Stimulated activated naive CD8-positive, alpha-beta T cell treated with anti-CD3 and anti-CD28 coated beads, Interleukin-15, Interleukin-2, amounts not matched to agents 100 ng/mL and 50 ng/mL, for 24 hours (primary cell): Measurements from ENCODE around the gene FAM210A.

Experiments used
- H3K27ac Mint-ChIP-seq: one replicate; pipeline ENCODE4 v1.8.0; 2021; ENCODE audit warnings: mild to moderate bottlenecking, mixed read lengths
- H3K27me3 Mint-ChIP-seq: one replicate; pipeline ENCODE4 v1.8.0; 2021; ENCODE audit warnings: mixed read lengths
- H3K36me3 Mint-ChIP-seq: one replicate; pipeline ENCODE4 v1.8.0; 2021; ENCODE audit warnings: low read depth, mixed read lengths
- H3K4me1 Mint-ChIP-seq: one replicate; pipeline ENCODE4 v1.8.0; 2021; ENCODE audit warnings: low read depth, mixed read lengths
- H3K4me3 Mint-ChIP-seq: one replicate; pipeline ENCODE4 v1.8.0; 2021; ENCODE audit warnings: mild to moderate bottlenecking, mixed read lengths
- H3K9me3 Mint-ChIP-seq: one replicate; pipeline ENCODE4 v1.8.0; 2021; ENCODE audit warnings: mixed read lengths

The FAM210A gene

DNA sequence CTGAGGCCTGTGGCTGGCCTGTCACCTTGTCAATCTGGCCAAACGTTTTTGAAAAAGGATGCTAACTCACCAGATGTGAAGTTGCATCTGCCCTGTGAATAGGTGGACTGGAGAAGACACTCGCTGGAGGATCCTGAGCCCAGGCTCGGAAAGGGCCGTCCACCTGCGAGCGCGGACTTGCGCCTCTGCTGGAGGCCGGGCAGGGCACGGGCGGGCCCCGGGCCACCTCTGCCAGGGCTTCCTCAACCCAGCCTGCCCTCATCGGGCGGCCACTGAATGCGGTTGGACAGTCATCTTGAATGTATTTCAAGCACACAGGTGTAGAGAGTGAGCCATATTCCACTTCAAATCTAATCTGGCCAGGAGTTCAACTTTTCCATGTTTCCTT lies 83.9 kb downstream of the FAM210A start:
- H3K27ac Mint-ChIP-seq = no peak overlapping the region
- no peaks in the 10 kb centered on the region for H3K4me1 Mint-ChIP-seq
- H3K4me3 Mint-ChIP-seq = no peak overlapping the region
- peaks cover 16% of the 10 kb centered on the region for H3K36me3 Mint-ChIP-seq
- no peaks in the 10 kb centered on the region for H3K27me3 Mint-ChIP-seq
- H3K9me3 Mint-ChIP-seq = no peaks in the 10 kb centered on the region

- no peaks in the 10 kb centered on the region for H3K9me3 Mint-ChIP-seq
- H3K4me3 Mint-ChIP-seq = no peak overlapping the region
- H3K36me3 Mint-ChIP-seq = peaks cover 16% of the 10 kb centered on the region
- no peaks in the 10 kb centered on the region for H3K27me3 Mint-ChIP-seq
- H3K4me1 Mint-ChIP-seq = no peaks in the 10 kb centered on the region
- no peak overlapping the region for H3K27ac Mint-ChIP-seq
Observed at GRCh38 chr18:13641551-13642439, 84.6 kb downstream of the FAM210A start.

- peaks cover 9% of the 10 kb centered on the region for H3K36me3 Mint-ChIP-seq
- H3K9me3 Mint-ChIP-seq = no peaks in the 10 kb centered on the region
- no peak overlapping the region for H3K4me3 Mint-ChIP-seq
- H3K27ac Mint-ChIP-seq = no peak overlapping the region
- H3K27me3 Mint-ChIP-seq = no peaks in the 10 kb centered on the region
- H3K4me1 Mint-ChIP-seq = no peaks in the 10 kb centered on the region
Observed at GRCh38 chr18:13640266-13640860, 86.0 kb downstream of the FAM210A start.

- no peak overlapping the region for H3K4me3 Mint-ChIP-seq
- H3K9me3 Mint-ChIP-seq = no peaks in the 10 kb centered on the region
- no peaks in the 10 kb centered on the region for H3K4me1 Mint-ChIP-seq
- H3K36me3 Mint-ChIP-seq = peaks cover 4% of the 10 kb centered on the region
- H3K27me3 Mint-ChIP-seq = no peaks in the 10 kb centered on the region
- no peak overlapping the region for H3K27ac Mint-ChIP-seq
Observed at GRCh38 chr18:13638719-13639595, 87.4 kb downstream of the FAM210A start.

- H3K27me3 Mint-ChIP-seq = no peaks in the 10 kb centered on the region
Observed at GRCh38 chr18:13635046-13635445, 91.3 kb downstream of the FAM210A start.

GRCh38 chr18:13633700-13634099 lies 92.7 kb downstream of the FAM210A start:
- H3K9me3 Mint-ChIP-seq = no peaks in the 10 kb centered on the region
- no peak overlapping the region for H3K4me3 Mint-ChIP-seq
- H3K36me3 Mint-ChIP-seq = no peaks in the 10 kb centered on the region
- no peak overlapping the region for H3K27ac Mint-ChIP-seq
- H3K27me3 Mint-ChIP-seq = no peaks in the 10 kb centered on the region
- peaks cover 13% of the 10 kb centered on the region for H3K4me1 Mint-ChIP-seq

More at GRCh38 chr18:13635046-13635445, 91.3 kb downstream of the FAM210A start:
- Mint-ChIP-seq H3K4me1 (peaks cover 2% of the 10 kb centered on the region), H3K27ac (no peak overlapping the region), H3K36me3 (no peaks in the 10 kb centered on the region), H3K9me3 (no peaks in the 10 kb centered on the region), H3K4me3 (no peak overlapping the region)

GRCh38 chr18:13630716-13631268 lies 95.6 kb downstream of the FAM210A start:
- Mint-ChIP-seq H3K4me3 (no peak overlapping the region), H3K27me3 (no peaks in the 10 kb centered on the region), H3K9me3 (no peaks in the 10 kb centered on the region), H3K36me3 (no peaks in the 10 kb centered on the region), H3K4me1 (peaks cover 13% of the 10 kb centered on the region), H3K27ac (no peak overlapping the region)

DNA sequence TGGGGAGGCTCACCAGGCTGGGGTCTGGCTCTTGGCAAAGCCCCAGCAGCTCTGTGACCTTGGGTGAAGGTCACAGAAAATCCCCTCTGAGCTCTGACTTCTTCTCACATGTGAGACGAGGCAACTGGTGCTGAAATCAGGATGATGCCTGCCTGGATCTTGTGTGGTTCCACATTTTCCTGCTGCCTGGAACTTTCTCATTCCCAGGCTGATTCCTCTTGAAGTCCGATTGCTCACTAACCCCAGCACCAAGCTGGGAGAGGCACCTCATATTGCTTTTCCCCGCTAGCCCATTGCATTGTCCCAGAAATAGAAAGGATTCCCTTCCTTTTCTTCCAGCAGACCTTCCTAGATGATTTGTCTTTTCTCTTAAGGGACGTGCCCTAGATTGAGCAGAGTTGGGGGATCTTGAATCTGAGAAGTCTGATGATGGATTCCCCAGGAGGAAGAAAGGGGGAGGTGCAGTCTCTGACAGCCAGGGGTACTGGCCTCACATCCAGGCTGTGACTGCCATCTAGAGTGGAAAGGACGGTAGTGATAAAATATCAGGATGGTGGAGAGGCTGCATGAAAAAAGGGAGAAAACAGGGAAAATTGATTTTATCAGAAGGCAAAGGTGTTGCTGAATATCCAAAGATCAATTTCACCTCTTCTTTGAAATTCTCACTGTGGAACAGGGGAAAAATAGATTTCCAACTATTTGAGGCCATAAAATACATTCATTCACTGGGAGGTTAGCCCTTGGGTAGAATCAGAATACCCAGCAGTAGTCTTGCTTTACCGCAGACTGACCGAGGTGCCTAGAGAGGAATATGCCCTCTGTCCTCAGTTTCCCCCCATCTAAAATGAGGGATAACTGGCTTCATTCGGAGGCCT lies 96.3 kb downstream of the FAM210A start:
- Mint-ChIP-seq H3K4me1 (peaks cover 13% of the 10 kb centered on the region), H3K4me3 (no peak overlapping the region), H3K27ac (peak overlapping the region; percentile 65), H3K27me3 (no peaks in the 10 kb centered on the region), H3K9me3 (no peaks in the 10 kb centered on the region), H3K36me3 (no peaks in the 10 kb centered on the region)

GRCh38 chr18:13628211-13628610 lies 98.1 kb downstream of the FAM210A start:
- H3K36me3 Mint-ChIP-seq = no peaks in the 10 kb centered on the region
- peaks cover 13% of the 10 kb centered on the region for H3K4me1 Mint-ChIP-seq

GRCh38 chr18:13627639-13628038 lies 98.7 kb downstream of the FAM210A start:
- Mint-ChIP-seq H3K9me3 (no peaks in the 10 kb centered on the region), H3K4me3 (no peak overlapping the region), H3K27me3 (no peaks in the 10 kb centered on the region), H3K36me3 (no peaks in the 10 kb centered on the region), H3K4me1 (peaks cover 13% of the 10 kb centered on the region), H3K27ac (no peak overlapping the region)

More at GRCh38 chr18:13628211-13628610, 98.1 kb downstream of the FAM210A start:
- Mint-ChIP-seq H3K4me3 (no peak overlapping the region), H3K27ac (no peak overlapping the region), H3K9me3 (no peaks in the 10 kb centered on the region), H3K27me3 (no peaks in the 10 kb centered on the region)

GRCh38 chr18:13626544-13626908 lies 99.8 kb downstream of the FAM210A start:
- Mint-ChIP-seq H3K4me3 (no peak overlapping the region), H3K9me3 (no peaks in the 10 kb centered on the region), H3K36me3 (no peaks in the 10 kb centered on the region), H3K27ac (no peak overlapping the region), H3K4me1 (peaks cover 13% of the 10 kb centered on the region), H3K27me3 (no peaks in the 10 kb centered on the region)

DNA sequence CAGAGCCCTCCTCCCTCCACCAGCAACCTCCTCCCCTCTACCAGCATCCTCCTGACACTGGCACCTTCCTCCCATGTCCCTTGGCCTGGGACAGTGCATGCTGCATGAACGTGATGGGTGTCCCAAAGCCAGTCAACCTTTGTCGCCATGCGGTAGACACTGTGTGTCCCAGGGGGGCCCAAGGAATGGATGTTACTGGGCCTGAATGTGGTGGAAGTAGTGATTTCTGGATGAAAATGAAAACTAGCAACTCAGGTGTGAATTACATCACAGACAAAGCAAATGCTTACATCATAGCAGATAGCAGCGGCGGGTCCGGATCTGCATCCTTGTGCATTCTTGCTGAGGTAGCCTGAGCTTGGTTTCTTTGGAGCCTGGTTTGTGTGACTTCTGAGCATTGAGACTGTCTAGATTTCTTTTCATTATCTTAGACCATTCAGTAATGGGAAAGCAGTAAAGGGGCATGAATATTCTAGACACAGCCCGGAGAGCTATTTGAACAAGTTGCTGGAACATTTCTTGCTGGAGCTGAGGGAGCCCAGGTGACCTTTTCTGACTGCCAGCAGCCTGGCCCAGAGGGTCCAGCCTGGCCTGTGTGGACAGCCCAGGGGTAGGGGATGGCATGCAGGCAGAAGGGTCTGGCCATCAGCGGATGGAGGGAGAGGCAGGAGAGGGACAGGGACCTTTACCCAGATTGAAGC lies 100.4 kb downstream of the FAM210A start:
- no peak overlapping the region for H3K4me3 Mint-ChIP-seq
- peaks cover 13% of the 10 kb centered on the region for H3K4me1 Mint-ChIP-seq
- H3K36me3 Mint-ChIP-seq = no peaks in the 10 kb centered on the region
- H3K9me3 Mint-ChIP-seq = no peaks in the 10 kb centered on the region
- H3K27me3 Mint-ChIP-seq = no peaks in the 10 kb centered on the region
- H3K27ac Mint-ChIP-seq = no peak overlapping the region

DNA sequence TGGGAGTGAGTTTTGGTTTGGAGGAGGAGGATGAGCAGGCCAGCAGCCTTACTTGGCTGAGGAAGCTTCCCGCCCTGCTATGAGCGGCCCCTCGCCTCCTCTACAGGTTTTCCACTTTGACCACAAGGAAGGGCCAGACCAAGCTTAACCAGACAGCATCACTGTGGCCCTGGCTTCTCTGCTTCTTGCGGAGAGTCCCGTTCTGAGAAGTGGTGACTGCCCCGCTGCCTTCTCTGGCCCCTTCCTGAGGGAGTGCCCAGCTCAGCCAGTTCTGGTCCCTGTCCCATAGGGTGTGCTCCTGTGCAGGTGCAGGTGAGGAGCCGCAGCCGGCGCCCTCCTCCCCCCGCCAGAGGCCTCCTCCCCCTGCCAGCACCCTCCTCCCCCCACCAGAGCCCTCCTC lies 101.0 kb downstream of the FAM210A start:
- no peak overlapping the region for H3K4me3 Mint-ChIP-seq
- no peaks in the 10 kb centered on the region for H3K27me3 Mint-ChIP-seq
- H3K9me3 Mint-ChIP-seq = no peaks in the 10 kb centered on the region
- no peak overlapping the region for H3K27ac Mint-ChIP-seq
- H3K4me1 Mint-ChIP-seq = peaks cover 13% of the 10 kb centered on the region
- no peaks in the 10 kb centered on the region for H3K36me3 Mint-ChIP-seq
